ENCODE measurements around the gene BOK. TPM values are rescaled to one million over a fixed set of nuclear protein-coding genes. Genes with fewer than 3 reads are reported as not detected.

BOK gene
- total RNA-seq, 2 donors from 2014 or later, result 0.16 TPM; not detected in 1

DNA sequence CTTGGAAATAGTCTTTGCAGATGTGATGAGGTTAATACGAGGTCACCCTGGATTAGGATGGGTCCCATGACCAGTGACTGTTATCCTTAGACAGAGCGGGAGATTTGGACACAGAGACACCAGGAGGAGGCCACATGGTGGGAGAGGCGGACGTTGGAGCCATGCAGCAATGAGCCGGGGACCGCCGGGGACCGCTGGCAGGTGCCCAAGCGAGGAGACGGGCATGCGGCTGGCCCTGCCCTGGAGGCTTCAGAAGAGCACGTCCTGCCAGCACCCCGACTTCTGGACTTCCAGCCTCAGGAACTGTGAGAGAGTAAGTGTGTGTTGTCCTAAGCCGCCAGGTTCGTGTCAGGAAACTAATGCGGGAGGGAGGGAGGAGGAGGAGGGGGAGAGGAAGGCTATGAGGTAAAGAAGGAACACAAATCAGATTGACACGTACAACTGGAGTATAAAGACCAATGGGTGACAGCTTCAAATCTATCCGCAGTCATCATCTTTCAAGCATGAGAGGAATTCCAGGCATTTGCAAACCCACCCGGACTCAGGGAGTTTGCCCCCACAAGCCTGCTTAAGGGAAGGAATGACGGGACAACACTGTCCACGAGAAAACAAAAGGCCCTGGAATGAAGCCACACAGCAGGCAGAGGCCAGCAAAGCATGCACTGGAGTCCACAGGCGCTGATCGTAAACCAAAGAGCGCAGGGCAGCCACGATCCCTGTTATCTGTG lies 11.6 kb upstream of the BOK start:
- Mint-ChIP-seq H3K4me3 (no peak overlapping the region), H3K27me3 (peaks cover 13% of the 10 kb centered on the region), H3K36me3 (ENCODE audit: low read depth) (no peaks in the 10 kb centered on the region), H3K27ac (no peak overlapping the region), H3K4me1 (no peaks in the 10 kb centered on the region), H3K9me3 (no peaks in the 10 kb centered on the region)
- ATAC-seq (replicated peaks), result no peak

DNA sequence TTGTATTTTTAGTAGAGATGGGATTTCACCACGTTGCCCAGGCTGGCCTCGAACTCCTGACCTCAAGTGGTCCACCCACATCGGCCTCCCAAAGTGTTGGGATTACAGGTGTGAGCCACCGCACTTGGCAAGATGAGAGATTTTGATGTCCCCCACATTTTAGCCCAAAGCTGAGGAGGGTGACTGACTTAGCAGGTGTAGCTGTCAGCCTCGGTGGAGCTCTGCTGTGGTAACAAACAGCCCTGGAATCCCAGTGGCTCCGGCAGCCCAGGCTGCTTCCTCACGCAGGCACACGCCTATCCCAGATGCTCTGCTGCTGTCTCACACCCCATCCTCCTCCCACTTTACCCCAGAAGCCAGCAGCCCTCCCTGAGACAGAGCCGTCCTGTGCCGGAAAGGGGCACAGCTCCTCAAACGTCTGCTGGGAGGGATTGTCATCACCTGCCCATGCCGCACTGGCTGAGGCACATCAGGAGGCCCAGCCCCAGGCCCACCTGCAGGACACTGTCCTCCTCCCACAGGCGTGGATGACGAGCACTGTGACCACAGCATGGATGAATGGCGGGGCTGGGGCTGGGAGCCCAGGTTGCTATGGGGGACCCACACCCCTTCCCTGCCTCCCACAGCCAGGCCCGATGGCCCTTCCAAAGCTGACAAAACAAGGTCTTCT lies 10.6 kb upstream of the BOK start:
- no peaks in the 10 kb centered on the region for H3K36me3 Mint-ChIP-seq (ENCODE audit: low read depth)
- no peak overlapping the region for H3K4me3 Mint-ChIP-seq
- no peaks in the 10 kb centered on the region for H3K9me3 Mint-ChIP-seq
- H3K27ac Mint-ChIP-seq, result no peak overlapping the region
- ATAC-seq (replicated peaks), result no peak
- H3K27me3 Mint-ChIP-seq, result peaks cover 18% of the 10 kb centered on the region
- H3K4me1 Mint-ChIP-seq, result no peaks in the 10 kb centered on the region

DNA sequence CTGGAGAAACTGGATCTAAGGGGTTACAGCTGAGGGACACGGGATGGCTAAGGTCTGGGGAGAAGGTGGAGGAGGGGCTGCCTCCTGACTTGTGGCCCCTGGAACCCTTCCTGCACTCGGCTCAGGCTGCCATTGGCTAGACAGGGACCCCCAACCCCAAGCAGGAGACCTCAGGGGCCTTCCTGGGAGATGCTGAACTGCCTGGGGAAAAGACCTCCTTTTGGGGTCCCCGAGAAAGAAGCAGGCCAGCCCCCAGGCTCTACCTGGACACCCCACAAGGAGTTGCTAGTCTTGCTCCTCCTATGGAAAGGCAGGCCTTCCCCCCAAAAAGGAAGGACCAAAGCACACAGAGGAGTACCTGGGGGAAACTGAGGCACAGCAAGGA lies 10.1 kb upstream of the BOK start:
- Mint-ChIP-seq H3K4me1 (no peaks in the 10 kb centered on the region), H3K36me3 (ENCODE audit: low read depth) (no peaks in the 10 kb centered on the region), H3K9me3 (no peaks in the 10 kb centered on the region), H3K27me3 (peaks cover 18% of the 10 kb centered on the region), H3K27ac (no peak overlapping the region), H3K4me3 (no peak overlapping the region)
- no peak for ATAC-seq (replicated peaks)

DNA sequence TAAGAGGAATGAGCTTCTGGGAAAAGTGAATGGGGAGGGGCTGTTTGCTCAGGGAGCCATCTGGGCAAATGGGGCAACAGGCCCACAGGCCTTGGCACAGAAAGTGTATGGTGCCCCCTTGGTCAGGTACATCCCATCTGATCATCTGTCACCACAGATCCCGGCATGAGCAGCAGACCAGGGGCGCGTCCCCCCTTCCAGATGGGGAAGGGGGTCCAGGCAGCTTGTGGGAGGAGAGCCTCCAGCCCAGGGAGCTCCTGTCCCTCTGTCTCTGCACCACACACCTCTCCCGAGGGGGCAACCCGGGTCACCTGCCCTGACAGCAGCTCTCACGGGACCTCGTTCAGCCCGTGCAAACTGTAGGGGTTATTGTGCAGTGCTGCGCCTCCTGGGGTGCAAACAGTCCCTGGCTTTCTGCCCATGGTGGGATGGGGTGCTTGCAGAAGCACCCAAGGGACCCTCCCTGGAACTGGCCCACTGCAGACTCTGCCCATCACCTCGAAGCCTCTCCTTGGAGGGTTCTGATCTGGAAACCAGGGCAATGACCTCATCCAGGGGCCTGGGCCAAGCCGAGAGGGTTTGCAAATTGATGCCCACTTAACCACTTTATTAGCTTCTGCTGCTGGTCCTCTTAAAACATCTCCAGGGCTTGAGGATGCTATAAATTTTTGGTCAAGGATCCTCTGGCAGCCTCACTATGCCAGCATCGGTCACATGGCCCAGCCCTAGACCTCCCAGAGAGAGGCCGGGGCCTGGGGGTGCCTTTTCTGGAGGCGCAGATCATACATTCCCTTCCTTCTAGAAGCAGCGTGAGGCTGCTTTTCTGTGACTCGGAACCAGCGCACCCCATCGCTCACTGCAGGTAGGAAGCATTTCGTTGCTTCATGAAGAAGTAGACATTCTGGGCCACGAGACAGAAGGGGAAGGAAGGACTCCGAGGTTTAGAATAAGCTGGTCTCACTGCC lies 7.6 kb upstream of the BOK start:
- Mint-ChIP-seq H3K4me3 (no peak overlapping the region), H3K27ac (no peak overlapping the region), H3K4me1 (no peaks in the 10 kb centered on the region), H3K9me3 (no peaks in the 10 kb centered on the region), H3K27me3 (peaks cover 21% of the 10 kb centered on the region), H3K36me3 (ENCODE audit: low read depth) (no peaks in the 10 kb centered on the region)
- no peak for ATAC-seq (replicated peaks)

DNA sequence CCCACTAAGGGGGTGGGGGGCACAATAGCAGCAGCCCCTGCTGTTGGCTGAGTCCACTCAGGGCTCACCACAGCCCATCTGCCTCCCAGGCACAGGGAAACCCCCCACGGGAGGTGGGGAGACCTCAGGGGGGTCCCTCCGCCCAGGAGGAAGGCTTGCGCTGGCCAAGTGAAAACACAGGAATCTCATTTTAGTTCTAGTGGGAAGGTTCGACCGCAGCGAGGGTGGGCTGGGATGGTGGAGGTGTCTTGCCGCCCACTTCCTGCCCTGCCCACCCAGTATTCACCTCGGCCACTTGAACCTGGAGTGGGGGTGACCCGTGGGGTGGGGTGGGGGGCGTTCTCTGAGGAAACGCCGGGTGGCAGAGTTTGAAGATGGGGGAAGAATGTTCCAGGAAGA lies 6.9 kb upstream of the BOK start:
- Mint-ChIP-seq H3K4me3 (no peak overlapping the region), H3K27me3 (peaks cover 21% of the 10 kb centered on the region), H3K27ac (no peak overlapping the region), H3K4me1 (no peaks in the 10 kb centered on the region), H3K9me3 (no peaks in the 10 kb centered on the region), H3K36me3 (ENCODE audit: low read depth) (no peaks in the 10 kb centered on the region)
- ATAC-seq (replicated peaks), result no peak

DNA sequence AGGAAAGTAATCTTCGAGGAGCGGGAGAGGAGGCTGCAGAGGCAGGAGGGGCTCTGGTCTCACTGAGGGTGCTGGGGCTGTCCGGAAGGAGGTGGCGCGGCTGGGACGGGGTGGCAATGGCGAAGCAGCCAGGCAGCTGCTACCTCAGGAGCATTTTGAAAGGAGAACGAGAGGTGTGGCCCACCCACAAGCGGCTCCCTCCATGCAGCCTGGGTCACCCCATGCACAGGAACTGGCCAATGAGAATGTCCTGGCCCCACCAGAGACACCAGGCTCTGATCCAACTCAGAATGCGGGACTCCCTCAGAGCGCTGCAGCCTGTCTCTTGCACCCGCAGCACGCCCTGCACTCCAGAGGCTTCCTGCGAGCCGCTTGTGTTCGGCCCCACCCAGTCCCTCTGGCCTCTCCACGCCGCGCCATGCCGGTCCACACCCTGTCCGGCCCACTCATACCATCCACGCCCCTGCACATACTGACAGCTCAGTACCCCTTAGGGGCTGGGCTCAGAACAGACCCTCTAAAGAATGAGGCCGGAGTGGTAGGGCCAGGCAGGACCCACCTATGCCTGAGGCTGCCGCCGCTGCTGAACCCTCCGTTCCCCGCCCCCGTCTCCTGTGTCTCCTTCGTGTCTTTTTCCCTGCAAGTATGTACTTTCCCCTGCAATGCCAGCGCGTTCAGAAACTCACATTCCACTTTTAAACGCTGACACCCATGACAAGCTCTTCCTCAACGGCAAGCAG lies 6.4 kb upstream of the BOK start:
- no peak for ATAC-seq (replicated peaks)
- H3K9me3 Mint-ChIP-seq, result no peaks in the 10 kb centered on the region

DNA sequence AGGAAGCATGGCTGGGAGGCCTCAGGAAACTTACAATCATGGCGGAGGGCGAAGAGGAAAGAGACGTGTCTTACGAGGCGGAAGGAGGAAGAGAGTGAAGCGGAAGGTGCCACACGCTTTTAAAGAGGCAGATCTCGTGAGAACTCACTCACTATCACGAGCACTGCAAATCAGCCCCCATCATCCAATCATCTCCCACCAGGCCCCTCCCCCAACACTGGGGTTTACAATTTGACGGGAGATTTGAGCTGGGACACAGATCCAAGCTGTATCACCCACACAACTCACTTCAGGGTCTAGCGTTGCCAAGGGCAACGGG lies 5.1 kb upstream of the BOK start:
- Mint-ChIP-seq H3K27me3 (peaks cover 32% of the 10 kb centered on the region), H3K36me3 (ENCODE audit: low read depth) (peaks cover 11% of the 10 kb centered on the region), H3K9me3 (no peaks in the 10 kb centered on the region), H3K4me1 (no peaks in the 10 kb centered on the region), H3K4me3 (no peak overlapping the region), H3K27ac (no peak overlapping the region)
- ATAC-seq (replicated peaks), result no peak

More for the DNA sequence above, 6.4 kb upstream of the BOK start:
- H3K36me3 Mint-ChIP-seq (ENCODE audit: low read depth), result no peaks in the 10 kb centered on the region
- H3K27ac Mint-ChIP-seq, result no peak overlapping the region
- H3K4me1 Mint-ChIP-seq, result no peaks in the 10 kb centered on the region
- no peak overlapping the region for H3K4me3 Mint-ChIP-seq
- peaks cover 23% of the 10 kb centered on the region for H3K27me3 Mint-ChIP-seq

DNA sequence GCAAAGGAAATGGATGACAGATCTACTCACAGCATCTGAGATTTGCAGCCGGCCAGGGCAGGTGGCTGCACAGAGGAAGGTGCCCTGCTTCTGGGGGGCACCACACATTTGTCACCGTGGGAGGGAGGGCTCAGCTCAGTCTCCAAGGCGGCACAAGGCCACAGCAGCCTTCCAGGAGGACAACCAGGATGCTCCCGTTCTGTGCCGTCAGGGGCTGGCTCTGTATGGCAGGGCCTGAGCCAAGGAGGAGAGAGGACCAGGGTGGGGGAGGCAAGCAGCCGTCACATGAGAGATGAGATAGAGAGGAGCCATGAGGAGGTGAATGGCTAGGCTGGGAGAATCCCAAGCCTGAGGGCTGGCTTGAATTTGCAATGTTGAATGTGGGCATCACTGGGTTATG lies 4.6 kb upstream of the BOK start:
- H3K27ac Mint-ChIP-seq, result no peak overlapping the region
- no peak overlapping the region for H3K4me3 Mint-ChIP-seq
- H3K27me3 Mint-ChIP-seq, result peaks cover 32% of the 10 kb centered on the region
- no peaks in the 10 kb centered on the region for H3K4me1 Mint-ChIP-seq
- ATAC-seq (replicated peaks), result no peak
- H3K9me3 Mint-ChIP-seq, result no peaks in the 10 kb centered on the region
- peaks cover 11% of the 10 kb centered on the region for H3K36me3 Mint-ChIP-seq (ENCODE audit: low read depth)

DNA sequence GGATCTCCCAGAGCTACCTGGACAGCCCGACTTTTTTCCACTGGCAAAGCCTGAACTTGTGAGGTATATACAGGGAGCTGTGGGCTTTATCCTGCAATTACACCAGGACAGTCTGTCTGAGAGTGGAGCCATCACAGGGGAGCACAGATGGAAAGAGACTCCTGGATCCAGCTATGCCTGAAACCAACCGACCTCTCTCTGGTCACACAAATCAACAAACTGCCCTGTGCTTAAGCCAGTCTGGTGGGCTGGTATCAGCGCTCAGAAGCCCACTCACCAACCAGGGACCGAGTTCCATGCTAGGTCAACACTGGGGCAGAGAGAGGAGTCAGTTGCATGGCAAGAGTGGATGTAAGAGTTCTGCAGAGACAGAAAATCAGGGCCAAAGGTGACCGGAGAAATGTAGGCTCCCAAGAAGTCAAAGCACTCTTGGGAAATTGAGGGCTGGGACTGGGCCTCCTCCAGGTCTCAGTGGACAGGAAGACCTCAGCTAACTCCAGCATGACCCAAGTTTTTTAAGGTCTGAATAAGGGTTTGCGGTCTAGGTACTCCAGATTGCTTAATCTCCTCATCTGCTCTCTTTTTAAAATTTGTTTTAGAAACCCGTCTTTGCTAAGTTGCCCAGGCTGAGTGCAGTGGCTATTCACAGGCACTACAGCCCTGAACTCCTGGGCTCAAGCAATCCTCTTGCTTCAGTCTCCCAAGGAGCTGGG lies 3.8 kb upstream of the BOK start:
- no peaks in the 10 kb centered on the region for H3K4me1 Mint-ChIP-seq
- H3K27ac Mint-ChIP-seq, result no peak overlapping the region
- H3K9me3 Mint-ChIP-seq, result no peaks in the 10 kb centered on the region
- ATAC-seq (replicated peaks), result no peak
- H3K27me3 Mint-ChIP-seq, result peaks cover 29% of the 10 kb centered on the region
- no peak overlapping the region for H3K4me3 Mint-ChIP-seq
- peaks cover 11% of the 10 kb centered on the region for H3K36me3 Mint-ChIP-seq (ENCODE audit: low read depth)

DNA sequence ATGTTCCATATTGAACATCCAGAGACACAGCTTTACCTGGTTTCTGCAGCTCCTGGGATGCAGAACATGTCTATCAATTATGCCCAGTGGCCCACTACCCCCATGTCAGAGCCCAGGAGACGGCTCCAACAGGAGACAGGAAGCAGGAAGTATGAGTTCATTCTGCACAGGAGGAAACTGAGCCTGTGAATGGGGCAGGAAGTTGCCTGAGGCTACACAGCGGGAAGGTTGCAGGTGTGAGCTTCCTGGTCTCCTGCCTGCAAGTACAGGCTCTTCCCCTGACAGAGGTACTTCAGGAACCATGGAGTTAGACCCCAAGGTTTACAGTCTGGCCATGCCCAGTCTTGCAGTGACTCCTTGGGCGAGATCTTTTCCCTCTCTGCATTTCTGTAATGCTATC lies 2.8 kb upstream of the BOK start:
- Mint-ChIP-seq H3K4me3 (no peak overlapping the region), H3K36me3 (ENCODE audit: low read depth) (peaks cover 11% of the 10 kb centered on the region), H3K27me3 (peaks cover 35% of the 10 kb centered on the region), H3K9me3 (no peaks in the 10 kb centered on the region), H3K27ac (no peak overlapping the region), H3K4me1 (no peaks in the 10 kb centered on the region)
- no peak for ATAC-seq (replicated peaks)

DNA sequence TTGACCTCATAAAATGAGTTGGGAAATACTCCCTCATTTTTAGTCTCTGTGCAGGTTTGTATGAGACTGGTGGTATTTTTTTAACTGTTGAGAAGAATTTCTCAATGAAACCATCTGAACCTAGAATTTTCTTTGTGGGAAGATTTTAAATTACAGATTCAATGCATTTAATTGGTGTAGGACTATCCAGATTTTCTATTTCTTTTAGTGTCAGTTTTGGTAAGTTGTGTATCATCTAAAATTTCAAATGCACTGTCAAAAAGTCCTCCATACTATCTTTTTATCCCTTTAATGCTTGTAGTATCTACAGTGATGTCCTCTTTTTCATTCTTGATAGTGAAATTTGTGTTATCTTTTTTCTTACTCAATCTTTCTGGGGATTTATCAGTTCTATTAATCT lies 1.8 kb upstream of the BOK start:
- Mint-ChIP-seq H3K4me1 (no peaks in the 10 kb centered on the region), H3K27ac (no peak overlapping the region), H3K4me3 (no peak overlapping the region), H3K9me3 (no peaks in the 10 kb centered on the region), H3K36me3 (ENCODE audit: low read depth) (peaks cover 11% of the 10 kb centered on the region), H3K27me3 (peaks cover 31% of the 10 kb centered on the region)
- no peak for ATAC-seq (replicated peaks)

DNA sequence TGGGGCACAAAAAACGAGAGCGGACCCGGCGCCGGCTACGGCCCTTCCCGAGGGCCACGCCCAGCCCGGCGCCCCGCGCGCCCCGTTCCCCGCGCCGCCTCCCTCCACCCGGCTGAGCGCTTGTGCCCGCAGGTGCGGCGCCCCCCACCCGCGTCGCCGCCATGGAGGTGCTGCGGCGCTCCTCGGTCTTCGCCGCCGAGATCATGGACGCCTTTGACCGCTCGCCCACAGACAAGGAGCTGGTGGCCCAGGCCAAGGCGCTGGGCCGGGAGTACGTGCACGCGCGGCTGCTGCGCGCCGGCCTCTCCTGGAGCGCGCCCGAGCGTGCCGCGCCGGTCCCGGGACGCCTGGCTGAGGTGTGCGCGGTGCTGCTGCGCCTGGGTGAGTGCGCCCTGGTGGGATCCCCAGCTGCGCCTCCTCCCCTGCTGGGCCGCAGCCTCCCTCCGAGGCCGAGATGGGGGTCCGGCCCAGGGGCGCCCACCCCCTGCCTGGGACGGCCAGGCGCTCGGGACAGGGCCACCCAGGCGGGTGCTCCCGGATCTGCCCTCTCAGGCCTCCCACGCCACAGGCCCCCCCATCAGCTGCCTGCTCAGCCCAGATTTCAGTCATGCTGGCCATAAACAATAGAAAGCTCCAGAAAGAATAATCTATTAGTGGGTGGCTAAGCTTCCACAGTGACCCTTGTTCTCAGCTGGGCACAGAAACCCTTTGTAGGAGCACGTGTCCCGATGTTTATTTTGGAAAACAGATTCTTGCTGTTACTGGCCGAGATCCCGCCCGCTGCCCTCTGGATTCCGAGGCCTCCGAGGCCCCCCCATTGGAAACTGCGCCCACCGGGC lies 997 bp downstream of the BOK start:
- H3K4me1 Mint-ChIP-seq, result no peaks in the 10 kb centered on the region
- peaks cover 11% of the 10 kb centered on the region for H3K36me3 Mint-ChIP-seq (ENCODE audit: low read depth)
- H3K4me3 Mint-ChIP-seq, result peak overlapping the region; percentile 44
- peaks cover 26% of the 10 kb centered on the region for H3K27me3 Mint-ChIP-seq
- no peaks in the 10 kb centered on the region for H3K9me3 Mint-ChIP-seq
- ATAC-seq (replicated peaks), result peak; percentile 28
- H3K27ac Mint-ChIP-seq, result no peak overlapping the region

DNA sequence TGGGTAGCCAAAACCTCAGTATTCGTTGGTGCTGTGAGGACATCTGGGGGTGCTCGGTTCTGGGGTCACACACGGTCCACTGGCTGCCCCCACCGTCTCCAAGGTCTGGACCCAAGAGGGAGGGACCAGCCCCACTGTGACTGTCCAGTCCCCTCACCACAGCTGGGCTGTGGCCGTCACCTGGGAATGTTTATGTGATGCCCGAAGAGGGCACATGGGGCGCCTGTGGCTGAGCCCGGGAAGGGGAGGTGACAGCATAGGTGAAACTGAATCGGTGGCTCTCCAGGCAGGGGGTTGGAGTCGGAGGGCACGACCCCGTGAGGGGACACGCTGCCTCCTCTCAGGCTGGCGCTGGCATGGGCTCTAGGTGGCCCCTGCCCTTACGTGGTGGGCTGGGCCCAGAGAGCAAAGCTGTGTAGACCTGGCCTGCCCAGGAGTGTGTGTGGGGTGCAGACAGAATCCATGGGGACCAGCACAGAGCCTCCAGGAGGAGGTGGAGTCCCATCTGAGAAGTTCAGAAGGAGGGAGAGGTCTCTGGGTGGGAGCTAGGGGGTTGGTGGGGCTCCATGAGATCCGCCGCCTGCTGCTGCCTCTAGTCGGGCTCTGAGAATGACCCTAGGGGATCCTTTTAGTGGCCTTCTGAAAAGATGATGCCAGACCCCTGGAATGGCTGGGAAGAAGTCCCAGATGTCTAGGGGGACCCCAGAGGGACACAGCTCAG lies 1.8 kb downstream of the BOK start:
- no peak overlapping the region for H3K27ac Mint-ChIP-seq
- peak overlapping the region; percentile 44 for H3K4me3 Mint-ChIP-seq
- no peaks in the 10 kb centered on the region for H3K4me1 Mint-ChIP-seq

More for the DNA sequence above, 1.8 kb downstream of the BOK start:
- peaks cover 11% of the 10 kb centered on the region for H3K36me3 Mint-ChIP-seq (ENCODE audit: low read depth)
- no peaks in the 10 kb centered on the region for H3K9me3 Mint-ChIP-seq
- H3K27me3 Mint-ChIP-seq, result peaks cover 26% of the 10 kb centered on the region
- no peak for ATAC-seq (replicated peaks)
